GM19395 (cell line): ENCODE results near the gene SRL.
"Not testable (repeated sequence)": the region's sequence is repeated elsewhere in the genome, so short reads cannot be mapped to it uniquely, and the experiment has no call there.

ENCODE experiments used
- ATAC-seq: cut with Tn5 transposase; IDR thresholded peaks from one replicate; pipeline ENCODE4 v1.9.1; 2021; ENCODE audit warnings: mild to moderate bottlenecking, moderate library complexity; ENCODE audit not compliant: unreplicated experiment

Gene SRL

DNA sequence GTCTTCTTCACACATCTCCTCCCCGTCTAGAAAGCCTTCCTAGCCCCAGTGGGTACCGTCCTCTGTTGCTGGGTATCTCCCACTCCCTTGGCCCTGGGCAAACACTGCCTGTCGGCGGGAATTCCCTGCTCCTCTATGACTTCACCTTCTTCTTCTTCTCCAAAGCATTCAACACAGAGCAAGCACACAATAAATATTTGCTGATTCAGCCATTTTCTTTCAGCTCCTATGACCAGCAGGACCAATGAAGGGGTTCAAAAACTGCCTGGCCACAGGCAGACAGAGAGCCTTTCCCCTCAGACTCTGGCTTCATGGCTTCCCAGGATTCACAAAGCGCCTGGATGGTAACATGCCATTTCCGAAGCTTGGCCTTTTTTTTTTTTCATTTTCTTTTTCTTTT lies 72.5 kb downstream of the SRL start:
- no peak for ATAC-seq

DNA sequence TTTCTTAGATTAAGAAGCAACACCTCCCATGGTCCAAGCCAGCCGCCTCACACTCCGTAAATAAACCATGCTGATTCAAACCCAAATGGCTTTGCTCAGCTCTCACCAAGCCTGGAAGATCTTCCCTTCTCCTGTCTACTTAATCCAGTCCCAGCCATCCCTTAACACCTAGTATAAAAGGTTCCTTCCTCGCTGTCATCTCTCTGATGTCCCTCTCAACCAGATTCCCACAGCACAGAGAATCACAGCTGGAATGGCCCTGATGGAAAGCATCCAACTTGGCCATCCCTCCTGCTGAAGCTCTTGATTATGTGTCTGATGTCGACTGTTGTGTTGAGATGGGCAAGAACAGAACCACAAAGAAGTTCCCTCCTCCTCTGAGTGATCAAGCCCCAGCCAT lies 75.1 kb downstream of the SRL start:
- no peak for ATAC-seq

DNA sequence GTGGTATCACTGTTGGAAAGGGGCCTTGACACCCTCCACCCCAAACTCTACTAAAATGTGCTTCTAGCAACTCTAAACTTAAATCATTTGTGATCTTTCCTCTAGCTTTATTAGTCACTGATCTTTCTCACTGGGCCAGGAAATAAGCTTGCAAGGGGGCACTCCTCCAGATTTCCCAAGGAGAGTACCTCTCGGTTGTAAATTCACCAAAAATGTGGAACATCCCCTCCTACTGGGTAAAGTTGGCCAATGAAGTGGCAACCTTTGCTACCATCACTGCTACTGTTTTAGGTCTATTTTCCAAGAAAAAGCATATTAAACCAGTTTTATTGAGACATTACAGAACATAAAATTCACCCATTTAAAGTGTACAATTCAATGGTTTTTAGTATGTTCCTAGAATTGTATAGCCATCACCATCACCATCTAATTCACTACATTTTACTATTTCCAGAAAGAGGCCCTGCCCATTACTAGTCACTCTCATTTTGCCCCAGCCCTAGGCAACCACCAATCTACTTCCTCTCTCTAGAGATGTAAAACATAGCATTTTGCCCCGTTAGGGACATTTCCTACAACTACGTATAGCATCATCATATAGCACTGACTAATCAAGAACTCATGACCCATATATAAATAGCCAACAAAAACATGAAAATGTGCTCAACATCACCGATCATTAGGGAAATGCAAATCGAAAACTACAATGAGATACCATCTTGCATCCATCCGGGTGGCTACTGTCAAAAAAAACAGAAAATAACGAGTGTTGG lies 81.0 kb downstream of the SRL start:
- no peak for ATAC-seq

DNA sequence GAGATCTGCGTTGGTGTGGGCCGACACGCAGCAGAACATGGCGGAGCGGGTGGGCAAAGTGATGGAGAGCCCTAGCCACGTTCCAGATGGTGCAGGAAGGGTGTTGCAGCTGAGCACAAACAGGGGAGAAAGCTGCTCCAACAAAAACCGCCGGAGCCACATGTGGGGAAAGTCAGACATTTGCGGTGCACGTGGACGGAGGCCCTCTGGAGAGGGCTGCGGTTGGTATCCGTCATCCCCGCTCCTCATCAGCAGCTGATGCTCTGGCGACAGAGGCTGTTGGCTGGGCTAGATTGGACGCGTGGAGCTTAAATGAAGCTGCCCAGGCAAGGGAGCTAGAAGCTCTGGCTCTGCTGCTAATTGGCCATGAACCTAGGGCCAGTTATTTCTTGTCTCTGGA lies 82.2 kb downstream of the SRL start:
- ATAC-seq, result no peak

DNA sequence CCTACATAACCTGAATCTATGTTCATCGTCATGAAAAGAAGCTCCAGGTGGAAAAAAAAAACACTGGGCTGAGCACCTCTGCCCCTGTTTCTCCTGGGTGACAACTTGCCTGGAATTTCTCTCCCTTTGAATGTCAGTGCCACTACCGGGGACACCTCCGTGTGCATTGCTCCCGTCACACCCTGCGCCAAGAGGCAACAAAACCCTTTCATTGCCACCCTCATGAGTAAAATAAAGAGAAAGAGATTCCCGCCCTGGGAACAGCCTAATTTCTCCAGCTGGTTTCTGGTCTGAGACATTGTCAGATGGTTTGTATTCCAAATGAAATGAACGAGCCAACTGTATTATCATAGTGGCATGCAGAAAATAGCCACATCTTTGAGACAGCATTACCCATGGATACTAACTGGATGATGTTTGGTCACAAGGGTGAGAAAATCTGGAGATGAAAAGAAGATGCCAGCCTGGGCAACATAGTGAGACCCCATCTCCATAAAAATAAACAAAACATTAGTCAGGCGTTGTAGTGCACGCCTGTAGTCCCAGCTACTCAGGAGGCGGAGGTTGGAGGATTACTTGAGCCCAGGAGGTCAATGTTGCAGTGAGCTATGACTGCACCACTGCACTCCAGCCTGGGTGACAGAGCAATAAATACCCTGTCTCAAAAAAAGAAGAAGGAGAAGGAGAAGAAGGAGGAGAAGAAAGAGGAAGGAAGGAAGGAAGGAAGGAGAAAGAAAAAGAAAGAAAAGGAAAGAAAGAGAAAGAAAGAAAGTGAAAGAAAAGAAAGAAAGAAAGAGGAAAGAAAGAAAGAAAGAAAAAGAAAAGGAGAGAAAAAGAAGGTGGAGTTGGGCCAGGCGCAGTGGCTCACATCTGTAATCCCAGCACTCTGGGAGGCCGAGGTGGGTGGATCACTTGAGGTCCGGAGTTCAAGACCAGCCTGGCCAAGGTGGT lies 83.5 kb downstream of the SRL start:
- ATAC-seq, result no peak

DNA sequence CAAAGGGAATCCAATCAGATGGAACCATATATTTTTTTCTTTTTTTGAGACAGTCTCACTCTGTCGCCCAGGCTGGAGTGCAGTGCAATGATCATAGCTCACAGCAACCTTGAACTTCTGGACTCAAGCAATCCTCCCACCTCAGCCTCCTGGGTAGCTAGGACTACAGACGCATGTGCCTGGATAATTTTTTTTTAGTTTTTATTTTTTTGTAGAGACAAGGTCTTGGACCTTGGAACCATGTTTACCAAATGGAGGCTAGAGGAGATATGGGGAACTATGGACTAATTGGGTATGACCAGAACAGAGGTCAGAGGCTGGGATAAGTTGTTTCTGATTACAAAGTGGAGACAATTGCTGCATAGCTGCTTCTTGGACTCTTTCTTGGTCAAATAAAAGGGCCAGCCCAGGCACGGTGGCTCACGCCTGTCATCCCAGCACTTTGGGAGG lies 84.5 kb downstream of the SRL start:
- no peak for ATAC-seq

DNA sequence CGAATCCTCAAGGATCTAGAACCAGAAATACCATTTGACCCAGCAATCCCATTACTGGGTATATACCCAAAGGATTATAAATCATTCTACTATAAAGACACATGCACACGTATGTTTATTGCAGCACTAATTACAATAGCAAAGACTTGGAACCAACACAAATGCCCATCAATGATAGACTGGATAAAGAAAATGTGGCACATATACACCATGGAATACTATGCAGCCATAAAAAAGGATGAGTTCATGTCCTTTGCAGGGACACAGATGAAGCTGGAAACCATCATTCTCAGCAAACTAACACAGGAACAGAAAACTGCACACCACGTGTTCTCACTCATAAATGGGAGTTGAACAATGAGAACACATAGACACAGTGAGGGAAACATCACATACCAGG lies 85.4 kb downstream of the SRL start:
- not testable (repeated sequence) for ATAC-seq

DNA sequence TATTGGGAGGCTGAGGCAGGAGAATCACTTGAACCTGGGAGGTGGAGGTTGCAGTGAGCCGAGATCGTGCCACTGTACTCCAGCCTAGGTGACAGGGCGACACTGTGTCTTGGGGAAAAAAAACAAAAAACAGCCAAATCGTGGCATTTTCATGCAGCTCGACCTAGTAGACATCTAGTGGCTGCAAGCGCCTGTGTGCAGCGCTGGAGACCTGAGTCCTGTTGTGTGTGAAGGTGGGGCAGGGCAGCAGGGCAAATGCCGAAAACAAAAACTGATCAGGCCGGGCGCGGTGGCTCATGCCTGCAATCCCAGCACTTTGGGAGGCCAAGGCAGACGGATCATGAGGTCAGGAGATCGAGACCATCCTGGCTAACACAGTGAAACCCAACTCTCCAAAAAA lies 88.5 kb downstream of the SRL start:
- ATAC-seq, result not testable (repeated sequence)

DNA sequence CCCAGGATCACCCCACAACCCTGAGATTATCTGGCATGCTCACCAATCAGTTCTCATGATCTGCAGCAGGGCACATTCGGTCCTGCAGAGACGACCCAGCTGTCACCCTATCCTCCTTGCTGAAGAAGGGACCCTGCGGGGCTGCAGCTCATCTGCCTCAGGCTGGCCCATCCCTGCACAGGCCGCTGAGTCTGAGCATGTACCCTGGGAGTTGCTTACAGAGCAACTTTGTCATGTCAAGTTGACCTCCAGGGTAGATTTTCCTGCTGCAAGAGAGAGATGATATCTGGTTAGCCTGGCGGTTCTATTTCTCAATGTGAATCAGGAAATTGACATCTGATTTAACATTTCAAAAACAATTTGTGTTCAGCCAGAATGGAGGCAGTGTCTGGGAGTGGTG lies 89.6 kb downstream of the SRL start:
- no peak for ATAC-seq

DNA sequence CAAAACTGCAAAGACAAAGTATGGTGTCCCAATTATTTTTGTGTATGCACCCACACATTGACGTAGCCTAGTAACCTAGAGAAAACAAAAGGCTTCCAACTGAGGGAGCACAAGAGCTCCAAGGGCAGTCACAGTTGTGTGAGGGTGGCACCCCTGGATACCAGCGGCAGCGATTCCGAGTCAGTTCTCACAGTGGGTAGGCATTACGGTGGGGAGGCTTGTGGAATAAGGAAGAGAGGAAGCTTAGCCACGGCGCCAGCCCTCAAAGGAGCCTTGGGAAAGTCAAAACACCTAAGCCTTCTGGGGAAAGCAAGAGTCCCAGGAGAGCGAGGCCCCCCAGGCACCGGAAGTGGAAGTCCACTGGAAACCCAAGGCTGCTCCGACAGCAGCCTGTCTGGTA lies 94.6 kb downstream of the SRL start:
- ATAC-seq, result no peak

DNA sequence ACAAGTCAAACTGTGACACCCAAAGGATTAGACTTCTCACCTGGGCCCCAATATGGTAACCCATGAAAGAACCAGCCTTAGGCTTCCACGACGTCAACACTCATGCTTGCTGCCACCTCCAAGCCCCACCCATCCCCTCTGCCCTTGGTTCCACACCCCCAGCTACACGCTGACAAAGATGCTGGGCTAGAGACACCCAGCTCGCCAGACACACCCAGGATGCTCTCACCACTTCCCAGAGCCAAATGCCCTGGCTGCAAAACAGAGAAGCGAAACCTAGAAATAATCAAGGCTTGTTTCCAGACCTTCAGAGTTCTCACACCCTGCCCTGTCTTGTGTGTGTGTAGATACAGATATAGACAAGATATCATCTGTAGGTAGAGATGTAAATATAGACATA lies 99.6 kb downstream of the SRL start:
- ATAC-seq, result no peak

DNA sequence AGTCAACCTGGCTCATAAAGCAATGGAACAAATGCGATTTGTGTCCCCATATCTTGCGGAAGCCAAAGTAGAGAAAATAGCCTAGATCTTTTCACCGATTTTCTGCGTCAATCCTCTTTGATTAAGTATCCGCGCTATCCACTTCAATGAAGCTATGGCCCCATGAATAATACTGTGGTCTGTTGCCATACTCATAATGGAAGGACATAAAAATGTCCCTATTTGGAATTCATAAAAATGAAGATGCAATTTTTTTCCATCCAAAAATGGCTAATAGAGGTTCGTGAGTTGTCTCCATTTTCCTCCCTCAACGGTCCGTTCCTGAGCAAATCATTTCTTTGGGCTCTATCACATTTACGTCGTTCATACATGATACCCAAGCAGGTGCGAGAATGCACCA lies 100.3 kb downstream of the SRL start:
- ATAC-seq, result no peak

DNA sequence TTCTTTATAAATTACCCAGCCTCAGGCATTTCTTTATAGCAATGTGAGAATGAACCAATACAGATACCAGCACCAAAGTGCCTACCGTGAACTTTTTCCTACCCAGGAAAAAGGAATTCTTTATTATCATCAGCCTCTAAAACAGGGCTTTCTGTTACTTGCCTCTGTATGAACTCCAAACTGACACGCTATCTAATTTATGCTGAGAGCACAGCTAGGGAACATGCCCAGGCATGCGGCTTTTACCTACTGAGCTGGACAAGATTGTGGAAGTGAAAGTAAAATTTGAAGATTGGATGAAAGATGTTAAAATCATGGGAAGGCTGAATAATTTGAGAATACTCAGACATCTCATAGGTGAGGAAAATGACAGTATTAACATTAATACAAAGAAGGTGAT lies 101.2 kb downstream of the SRL start:
- no peak for ATAC-seq

DNA sequence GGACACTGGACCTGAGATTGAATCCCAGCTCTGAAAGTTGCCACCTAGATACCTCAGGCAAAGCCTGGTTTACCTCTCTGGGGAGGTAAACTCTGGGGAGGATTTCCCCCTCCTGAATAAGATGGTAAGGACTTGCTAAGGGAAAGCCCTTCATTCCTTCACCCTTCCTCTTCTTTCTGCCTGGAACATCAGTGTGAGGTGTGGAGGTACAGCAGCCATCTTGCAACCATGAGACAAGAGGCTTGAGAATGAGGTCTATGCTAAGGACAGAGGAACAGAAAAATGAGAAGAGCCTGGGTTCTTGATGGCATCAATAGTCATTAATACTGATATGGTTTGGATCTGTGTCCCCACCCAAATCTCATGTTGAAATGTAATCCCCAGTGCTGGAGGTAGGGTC lies 101.9 kb downstream of the SRL start:
- ATAC-seq, result no peak
